DOHH2 (cell line): ENCODE results near the gene MDP1.

Experiments
- H3F3A ChIP-seq: fragments of 200-600 bp; sonication (generic), shearing (Covaris generic); 2 replicates; pipeline ENCODE4 v1.6.0; 2016; ENCODE audit warnings: antibody characterized with exemption, mild to moderate bottlenecking; ENCODE audit not compliant: control insufficient read depth, insufficient read depth
- H3K27ac ChIP-seq: fragments of 200-600 bp; sonication (generic); 2 replicates; pipeline ENCODE4 v1.5.1; 2014; ENCODE audit warnings: low read depth, mild to moderate bottlenecking, low read length, moderate library complexity
- H3K27me3 ChIP-seq: fragments of 200-600 bp; sonication (generic); 2 replicates; pipeline ENCODE4 v1.6.1; 2014; ENCODE audit warnings: mild to moderate bottlenecking, low read length, mixed read lengths; ENCODE audit not compliant: control insufficient read depth
- H3K36me3 ChIP-seq: fragments of 200-600 bp; sonication (generic); 2 replicates; pipeline ENCODE4 v1.6.1; 2014; ENCODE audit warnings: mild to moderate bottlenecking, low read length, moderate library complexity, mixed read lengths; ENCODE audit not compliant: control insufficient read depth
- H3K4me1 ChIP-seq: fragments of 200-600 bp; sonication (generic); 2 replicates; pipeline ENCODE4 v1.6.1; 2014; ENCODE audit warnings: mild to moderate bottlenecking, low read length, mixed read lengths; ENCODE audit not compliant: control insufficient read depth
- H3K4me2 ChIP-seq: fragments of 200-600 bp; sonication (generic); 2 replicates; pipeline ENCODE4 v1.6.0; 2014; ENCODE audit warnings: mild to moderate bottlenecking, low read length, moderate library complexity
- H3K4me3 ChIP-seq: fragments of 200-600 bp; sonication (generic); 2 replicates; pipeline ENCODE4 v1.5.1; 2014; ENCODE audit warnings: mild to moderate bottlenecking, low read length, mixed read lengths
- H3K79me2 ChIP-seq: fragments of 200-600 bp; sonication (generic); 2 replicates; pipeline ENCODE4 v1.6.1; 2014; ENCODE audit warnings: mild to moderate bottlenecking, low read length, mixed read lengths; ENCODE audit not compliant: control insufficient read depth
- H3K9me2 ChIP-seq: fragments of 200-600 bp; sonication (generic); replicated peaks from 2 replicates; pipeline ENCODE4 v1.6.1; 2014; ENCODE audit warnings: mild to moderate bottlenecking, low read length, mixed read lengths; ENCODE audit not compliant: control insufficient read depth
- H3K9me3 ChIP-seq: fragments of 200-600 bp; sonication (generic); 2 replicates; pipeline ENCODE4 v1.6.1; 2014; ENCODE audit warnings: antibody characterized with exemption, low read length, mixed read lengths; ENCODE audit not compliant: control insufficient read depth, insufficient read depth
- H4K20me1 ChIP-seq: fragments of 200-600 bp; sonication (generic); 2 replicates; pipeline ENCODE4 v1.6.0; 2014; ENCODE audit warnings: low read depth, mild to moderate bottlenecking, antibody characterized with exemption, low read length, moderate library complexity; ENCODE audit not compliant: control insufficient read depth, insufficient read depth
- CTCF ChIP-seq: fragments of 200-600 bp; sonication (generic); IDR thresholded peaks from one replicate; pipeline ENCODE4 v1.5.1; 2014; ENCODE audit warnings: antibody characterized with exemption, mild to moderate bottlenecking, low read depth, low read length; ENCODE audit not compliant: poor library complexity, severe bottlenecking
- EZH2phosphoT487 ChIP-seq: fragments of 200-600 bp; sonication (generic); IDR thresholded peaks from 2 replicates; pipeline ENCODE4 v1.6.1; 2017; ENCODE audit warnings: borderline replicate concordance, mild to moderate bottlenecking, antibody characterized with exemption, low read length, moderate library complexity, mixed read lengths

MDP1 gene

GRCh38 chr14:24250354-24250753 lies 34.5 kb upstream of the MDP1 start:
- Histone ChIP-seq H3F3A (no peaks in the 10 kb centered on the region), H3K4me1 (no peaks in the 10 kb centered on the region), H3K9me2 (no peaks in the 10 kb centered on the region), H3K79me2 (no peaks in the 10 kb centered on the region), H3K27me3 (no peaks in the 10 kb centered on the region), H4K20me1 (no peaks in the 10 kb centered on the region), H3K4me2 (no peak overlapping the region), H3K27ac (no peak overlapping the region), H3K9me3 (no peaks in the 10 kb centered on the region), H3K4me3 (no peak overlapping the region), H3K36me3 (no peaks in the 10 kb centered on the region)
- no peak for TF ChIP-seq CTCF
- no peak for TF ChIP-seq EZH2phosphoT487

- Histone ChIP-seq H3K9me3 (no peaks in the 10 kb centered on the region), H3K27me3 (no peaks in the 10 kb centered on the region), H3K4me2 (no peak overlapping the region), H3F3A (no peaks in the 10 kb centered on the region), H3K9me2 (no peaks in the 10 kb centered on the region), H3K4me3 (no peak overlapping the region), H3K27ac (no peak overlapping the region), H3K36me3 (no peaks in the 10 kb centered on the region), H4K20me1 (no peaks in the 10 kb centered on the region), H3K4me1 (no peaks in the 10 kb centered on the region), H3K79me2 (no peaks in the 10 kb centered on the region)
- TF ChIP-seq EZH2phosphoT487, result no peak
- no peak for TF ChIP-seq CTCF
These were observed 33.6 kb upstream of the MDP1 start for GRCh38 chr14:24249230-24250021.

- H3K27ac ChIP-seq, result no peak overlapping the region
These were observed 31.6 kb upstream of the MDP1 start for GRCh38 chr14:24247422-24247821.

More at GRCh38 chr14:24247422-24247821, 31.6 kb upstream of the MDP1 start:
- peaks cover 3% of the 10 kb centered on the region for H3F3A ChIP-seq
- no peaks in the 10 kb centered on the region for H3K27me3 ChIP-seq
- H3K4me3 ChIP-seq, result no peak overlapping the region
- H3K4me1 ChIP-seq, result peaks cover 10% of the 10 kb centered on the region
- H3K79me2 ChIP-seq, result no peaks in the 10 kb centered on the region
- no peaks in the 10 kb centered on the region for H3K9me2 ChIP-seq
- H3K36me3 ChIP-seq, result no peaks in the 10 kb centered on the region
- no peaks in the 10 kb centered on the region for H4K20me1 ChIP-seq
- no peaks in the 10 kb centered on the region for H3K9me3 ChIP-seq
- H3K4me2 ChIP-seq, result no peak overlapping the region
- TF ChIP-seq CTCF (no peak), EZH2phosphoT487 (no peak)
